Trophoblast cell (in vitro differentiated cells and primary cell): ENCODE measurements around the gene EP300.

Experiments
- DNase-seq, 2 donors: peaks; one replicate each; pipeline ENCODE4 v3.0.0-alpha.2; 2016
- H2AFZ ChIP-seq: 2 replicates; pipeline ENCODE4 v1.6.1; 2013; ENCODE audit warnings: low read length, moderate library complexity, mild to moderate bottlenecking; ENCODE audit not compliant: insufficient read depth, poor library complexity
- H2AK5ac ChIP-seq: 2 replicates; pipeline ENCODE4 v1.6.1; 2013; ENCODE audit warnings: mild to moderate bottlenecking, low read length
- H2BK120ac ChIP-seq: 2 replicates; pipeline ENCODE4 v1.6.1; 2013; ENCODE audit warnings: low read length, mild to moderate bottlenecking, moderate library complexity; ENCODE audit not compliant: insufficient read depth, poor library complexity
- H2BK12ac ChIP-seq: 2 replicates; pipeline ENCODE4 v1.6.1; 2013; ENCODE audit warnings: mild to moderate bottlenecking, low read length, moderate library complexity
- H2BK5ac ChIP-seq: 2 replicates; pipeline ENCODE4 v1.6.1; 2013; ENCODE audit warnings: low read length, low read depth, moderate library complexity, mild to moderate bottlenecking; ENCODE audit not compliant: poor library complexity
- H3K14ac ChIP-seq: 2 replicates; pipeline ENCODE4 v1.6.1; 2013; ENCODE audit warnings: mild to moderate bottlenecking, low read length
- H3K18ac ChIP-seq: 2 replicates; pipeline ENCODE4 v1.6.1; 2013; ENCODE audit warnings: mild to moderate bottlenecking, low read length
- H3K23ac ChIP-seq: 2 replicates; pipeline ENCODE4 v1.6.1; 2013; ENCODE audit warnings: low read length
- H3K27ac ChIP-seq: 2 replicates; pipeline ENCODE4 v1.5.1; 2013; ENCODE audit warnings: low read depth, mild to moderate bottlenecking, inconsistent platforms, low read length, moderate library complexity
- H3K27me3 ChIP-seq: 2 replicates; pipeline ENCODE4 v1.6.1; 2013; ENCODE audit warnings: inconsistent platforms, mild to moderate bottlenecking, low read length, moderate library complexity; ENCODE audit not compliant: insufficient read depth
- H3K36me3 ChIP-seq, 2 experiments: 1 replicate in 1 of 2; 2 replicates in 1 of 2; pipeline ENCODE4 v1.6.1; 2013; ENCODE audit warnings: low read length in 2 of 2, mild to moderate bottlenecking in 2 of 2, moderate library complexity in 1 of 2; ENCODE audit not compliant: insufficient read depth in 2 of 2, control insufficient read depth in 1 of 2
- H3K4ac ChIP-seq: 2 replicates; pipeline ENCODE4 v1.6.1; 2013; ENCODE audit warnings: low read depth, mild to moderate bottlenecking, low read length, moderate library complexity
- H3K4me1 ChIP-seq, 2 experiments: 1 replicate in 1 of 2; 2 replicates in 1 of 2; pipeline ENCODE4 v1.6.1; 2013; ENCODE audit warnings: low read length in 2 of 2, mild to moderate bottlenecking in 2 of 2, moderate library complexity in 1 of 2; ENCODE audit not compliant: insufficient read depth in 2 of 2, control insufficient read depth in 1 of 2
- H3K4me2 ChIP-seq: 2 replicates; pipeline ENCODE4 v1.6.1; 2013; ENCODE audit warnings: inconsistent platforms, mild to moderate bottlenecking, low read length, moderate library complexity
- H3K4me3 ChIP-seq: 2 replicates; pipeline ENCODE4 v1.5.1; 2013; ENCODE audit warnings: mild to moderate bottlenecking, low read depth, low read length, inconsistent platforms
- H3K79me1 ChIP-seq: one replicate; pipeline ENCODE4 v1.6.1; 2013; ENCODE audit warnings: low read length
- H3K79me2 ChIP-seq: 2 replicates; pipeline ENCODE4 v1.6.1; 2013; ENCODE audit warnings: low read length, mild to moderate bottlenecking; ENCODE audit not compliant: control insufficient read depth, insufficient read depth, poor library complexity
- H3K9ac ChIP-seq: 2 replicates; pipeline ENCODE4 v1.6.1; 2013; ENCODE audit warnings: mild to moderate bottlenecking, low read length
- H3K9me3 ChIP-seq: 2 replicates; pipeline ENCODE4 v1.6.1; 2013; ENCODE audit warnings: low read depth, mild to moderate bottlenecking, control low read depth, inconsistent platforms, low read length; ENCODE audit not compliant: insufficient read depth
- H4K12ac ChIP-seq: 2 replicates; pipeline ENCODE4 v1.6.1; 2013; ENCODE audit warnings: low read depth, mild to moderate bottlenecking, low read length, moderate library complexity
- H4K8ac ChIP-seq: 2 replicates; pipeline ENCODE4 v1.6.1; 2013; ENCODE audit warnings: low read depth, mild to moderate bottlenecking, low read length, moderate library complexity
- H4K91ac ChIP-seq: one replicate; pipeline ENCODE4 v1.6.1; 2013; ENCODE audit warnings: low read depth, mild to moderate bottlenecking, low read length, moderate library complexity
- WGBS: extraction: QIAGEN DNeasy Blood & Tissue Kit; methylation state at CpG from one replicate; pipeline ENCODE4 v1.1.7; 2013; ENCODE audit warnings: missing lambda C conversion rate; ENCODE audit not compliant: insufficient read length, insufficient coverage; ENCODE audit errors: extremely low coverage; 5-methylcytosine and 5-hydroxymethylcytosine counted together

The EP300 gene

GRCh38 chr22:41181349-41182241 lies 89.2 kb downstream of the EP300 start:
- no peak overlapping the region for H4K91ac ChIP-seq
- H3K9me3 ChIP-seq = peaks cover 4% of the 10 kb centered on the region
- no peaks in the 10 kb centered on the region for H3K79me1 ChIP-seq
- H2BK120ac ChIP-seq = no peak overlapping the region
- DNase-seq = peak; percentile 93 to 94
- H3K18ac ChIP-seq = peak overlapping the region; percentile 26
- peaks cover 10 to 12% of the 10 kb centered on the region in 2 experiments for H3K4me1 ChIP-seq
- H3K79me2 ChIP-seq = no peaks in the 10 kb centered on the region
- WGBS = no CpG with 5 or more reads among the region's 15 CpGs
- no peak overlapping the region for H3K4ac ChIP-seq
- no peak overlapping the region for H4K8ac ChIP-seq
- no peak overlapping the region for H3K4me3 ChIP-seq
- H2BK12ac ChIP-seq = peak overlapping the region; percentile 44
- H2AK5ac ChIP-seq = no peak overlapping the region
- H3K27ac ChIP-seq = peak overlapping the region; percentile 54
- H2BK5ac ChIP-seq = peak overlapping the region; percentile 24
- H3K14ac ChIP-seq = no peak overlapping the region
- no peak overlapping the region for H3K9ac ChIP-seq
- no peak overlapping the region for H3K23ac ChIP-seq
- H3K27me3 ChIP-seq = no peaks in the 10 kb centered on the region
- no peak overlapping the region for H4K12ac ChIP-seq
- peaks cover 24 to 25% of the 10 kb centered on the region in 2 experiments for H3K36me3 ChIP-seq
- no peak overlapping the region for H3K4me2 ChIP-seq
- no peak overlapping the region for H2AFZ ChIP-seq

- H2BK12ac ChIP-seq = no peak overlapping the region
- peaks cover 2% of the 10 kb centered on the region for H3K9me3 ChIP-seq
- H4K12ac ChIP-seq = no peak overlapping the region
Measured at GRCh38 chr22:41184679-41185078, 92.3 kb downstream of the EP300 start.

GRCh38 chr22:41191467-41191866 lies 99.1 kb downstream of the EP300 start:
- Histone ChIP-seq H4K8ac (no peak overlapping the region), H3K23ac (no peak overlapping the region), H2BK120ac (no peak overlapping the region), H3K4me2 (no peak overlapping the region), H4K12ac (no peak overlapping the region), H3K18ac (no peak overlapping the region), H3K79me2 (no peaks in the 10 kb centered on the region), H4K91ac (no peak overlapping the region), H3K9ac (no peak overlapping the region), H3K4me3 (no peak overlapping the region), H3K9me3 (no peaks in the 10 kb centered on the region), H3K36me3 (no peaks in the 10 kb centered on the region), H3K27me3 (no peaks in the 10 kb centered on the region), H3K4ac (no peak overlapping the region), H3K79me1 (no peaks in the 10 kb centered on the region), H2BK12ac (no peak overlapping the region), H2AK5ac (no peak overlapping the region), H2BK5ac (no peak overlapping the region), H3K4me1 (no peaks in the 10 kb centered on the region), H2AFZ (no peak overlapping the region), H3K27ac (no peak overlapping the region), H3K14ac (no peak overlapping the region)
- WGBS = no CpG with 5 or more reads among the region's 2 CpGs
- no peak for DNase-seq

More at GRCh38 chr22:41184679-41185078, 92.3 kb downstream of the EP300 start:
- no peak overlapping the region for H3K4me2 ChIP-seq
- no peaks in the 10 kb centered on the region for H3K79me2 ChIP-seq
- H3K27ac ChIP-seq = no peak overlapping the region
- H2BK120ac ChIP-seq = no peak overlapping the region
- no peak overlapping the region for H3K4ac ChIP-seq
- H3K14ac ChIP-seq = no peak overlapping the region
- WGBS = no CpG with 5 or more reads among the region's 3 CpGs
- no peak overlapping the region for H2AK5ac ChIP-seq
- no peaks in the 10 kb centered on the region for H3K79me1 ChIP-seq
- H3K4me1 ChIP-seq = peaks cover 10 to 12% of the 10 kb centered on the region in 2 experiments
- no peak overlapping the region for H4K8ac ChIP-seq
- DNase-seq = no peak
- H3K27me3 ChIP-seq = no peaks in the 10 kb centered on the region
- H2AFZ ChIP-seq = no peak overlapping the region
- no peak overlapping the region for H3K9ac ChIP-seq
- peaks cover 1 to 3% of the 10 kb centered on the region in 2 experiments for H3K36me3 ChIP-seq
- no peak overlapping the region for H3K23ac ChIP-seq
- no peak overlapping the region for H3K18ac ChIP-seq
- no peak overlapping the region for H3K4me3 ChIP-seq
- no peak overlapping the region for H4K91ac ChIP-seq
- no peak overlapping the region for H2BK5ac ChIP-seq

DNA sequence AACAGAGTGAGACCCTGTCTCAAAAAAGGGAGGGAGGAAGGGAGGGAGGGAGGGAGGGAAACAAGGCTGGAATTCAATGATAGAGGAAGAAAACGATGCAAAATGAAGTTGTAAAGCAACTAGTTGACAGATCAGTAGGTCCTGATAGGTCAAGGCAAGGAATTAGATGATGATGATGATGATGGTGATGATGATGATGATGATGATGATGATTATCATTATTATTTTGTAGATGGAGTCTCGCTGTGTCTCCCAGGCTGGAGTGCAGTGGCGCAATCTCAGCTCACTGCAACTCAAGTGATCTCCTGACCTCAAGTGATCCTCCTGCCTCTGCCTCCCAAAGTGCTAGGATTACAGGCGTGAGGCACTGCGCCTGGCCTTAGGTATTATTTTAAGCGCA lies 101.4 kb downstream of the EP300 start:
- no peaks in the 10 kb centered on the region for H3K79me1 ChIP-seq
- no peak overlapping the region for H3K23ac ChIP-seq
- no peak overlapping the region for H2BK12ac ChIP-seq
- H3K4ac ChIP-seq = no peak overlapping the region
- H3K9me3 ChIP-seq = no peaks in the 10 kb centered on the region
- H4K8ac ChIP-seq = no peak overlapping the region
- whole genome bisulfite sequencing = no CpG with 5 or more reads among the region's 6 CpGs
- H3K27ac ChIP-seq = no peak overlapping the region
- peaks cover 5% of the 10 kb centered on the region for H3K27me3 ChIP-seq
- peaks cover 6 to 7% of the 10 kb centered on the region in 2 experiments for H3K4me1 ChIP-seq
- H3K18ac ChIP-seq = no peak overlapping the region
- no peak for DNase-seq
- no peak overlapping the region for H4K91ac ChIP-seq
- H2BK5ac ChIP-seq = no peak overlapping the region
- no peak overlapping the region for H3K4me2 ChIP-seq
- no peak overlapping the region for H3K14ac ChIP-seq
- no peak overlapping the region for H2AFZ ChIP-seq
- H4K12ac ChIP-seq = no peak overlapping the region
- H3K79me2 ChIP-seq = no peaks in the 10 kb centered on the region
- no peaks in the 10 kb centered on the region for H3K36me3 ChIP-seq
- H2AK5ac ChIP-seq = no peak overlapping the region
- H2BK120ac ChIP-seq = no peak overlapping the region
- no peak overlapping the region for H3K9ac ChIP-seq
- H3K4me3 ChIP-seq = no peak overlapping the region
